ENCODE results near the gene ABCC1.
"Not testable (repeated sequence)": the region's sequence is repeated elsewhere in the genome, so short reads cannot be mapped to it uniquely, and the experiment has no call there.

The ABCC1 gene

GRCh38 chr16:15967655-15968315 is 18.4 kb downstream of the ABCC1 start:
- DNase-seq (ENCODE audit: low read depth): no peak

GRCh38 chr16:15970202-15970601 is 20.8 kb downstream of the ABCC1 start:
- DNase-seq (ENCODE audit: low read depth): no peak

GRCh38 chr16:15970743-15971439 is 21.5 kb downstream of the ABCC1 start:
- DNase-seq (ENCODE audit: low read depth): peak; percentile 35

GRCh38 chr16:15971440-15971815 is 22.0 kb downstream of the ABCC1 start:
- no peak for DNase-seq (ENCODE audit: low read depth)

GRCh38 chr16:15972046-15972868 is 22.8 kb downstream of the ABCC1 start:
- peak; percentile 69 for DNase-seq (ENCODE audit: low read depth)

- DNase-seq (ENCODE audit: low read depth): peak; percentile 81
These were observed 24.0 kb downstream of the ABCC1 start for GRCh38 chr16:15973421-15973820.

- DNase-seq (ENCODE audit: low read depth): no peak
These were observed 24.6 kb downstream of the ABCC1 start for GRCh38 chr16:15974057-15974456.

- DNase-seq (ENCODE audit: low read depth): peak; percentile 38
These were observed 25.8 kb downstream of the ABCC1 start for GRCh38 chr16:15975172-15975571.

GRCh38 chr16:15976225-15976812 is 26.9 kb downstream of the ABCC1 start:
- DNase-seq (ENCODE audit: low read depth): no peak

- peak; percentile 79 for DNase-seq (ENCODE audit: low read depth)
These were observed 27.7 kb downstream of the ABCC1 start for GRCh38 chr16:15976929-15977637.

GRCh38 chr16:15979801-15980200 is 30.4 kb downstream of the ABCC1 start:
- DNase-seq (ENCODE audit: low read depth): no peak

- DNase-seq (ENCODE audit: low read depth): no peak
These were observed 30.9 kb downstream of the ABCC1 start for GRCh38 chr16:15980329-15980728.

- no peak for DNase-seq (ENCODE audit: low read depth)
These were observed 32.0 kb downstream of the ABCC1 start for GRCh38 chr16:15981382-15981781.

- DNase-seq (ENCODE audit: low read depth): not testable (repeated sequence)
These were observed 32.9 kb downstream of the ABCC1 start for GRCh38 chr16:15982194-15982915.

- DNase-seq (ENCODE audit: low read depth): peak; percentile 62
These were observed 34.5 kb downstream of the ABCC1 start for GRCh38 chr16:15983898-15984297.

GRCh38 chr16:15985144-15985543 is 35.7 kb downstream of the ABCC1 start:
- DNase-seq (ENCODE audit: low read depth): no peak

GRCh38 chr16:15986261-15986660 is 36.8 kb downstream of the ABCC1 start:
- DNase-seq (ENCODE audit: low read depth): no peak

GRCh38 chr16:15988268-15989013 is 39.0 kb downstream of the ABCC1 start:
- peak; percentile 54 for DNase-seq (ENCODE audit: low read depth)

- DNase-seq (ENCODE audit: low read depth): no peak
These were observed 41.5 kb downstream of the ABCC1 start for GRCh38 chr16:15990902-15991301.

- DNase-seq (ENCODE audit: low read depth): no peak
These were observed 43.7 kb downstream of the ABCC1 start for GRCh38 chr16:15993128-15993527.
